ENCODE measurements around the gene MAGI1.
"Not testable (repeated sequence)": the region's sequence is repeated elsewhere in the genome, so short reads cannot be mapped to it uniquely, and the experiment has no call there.

MAGI1 gene

DNA sequence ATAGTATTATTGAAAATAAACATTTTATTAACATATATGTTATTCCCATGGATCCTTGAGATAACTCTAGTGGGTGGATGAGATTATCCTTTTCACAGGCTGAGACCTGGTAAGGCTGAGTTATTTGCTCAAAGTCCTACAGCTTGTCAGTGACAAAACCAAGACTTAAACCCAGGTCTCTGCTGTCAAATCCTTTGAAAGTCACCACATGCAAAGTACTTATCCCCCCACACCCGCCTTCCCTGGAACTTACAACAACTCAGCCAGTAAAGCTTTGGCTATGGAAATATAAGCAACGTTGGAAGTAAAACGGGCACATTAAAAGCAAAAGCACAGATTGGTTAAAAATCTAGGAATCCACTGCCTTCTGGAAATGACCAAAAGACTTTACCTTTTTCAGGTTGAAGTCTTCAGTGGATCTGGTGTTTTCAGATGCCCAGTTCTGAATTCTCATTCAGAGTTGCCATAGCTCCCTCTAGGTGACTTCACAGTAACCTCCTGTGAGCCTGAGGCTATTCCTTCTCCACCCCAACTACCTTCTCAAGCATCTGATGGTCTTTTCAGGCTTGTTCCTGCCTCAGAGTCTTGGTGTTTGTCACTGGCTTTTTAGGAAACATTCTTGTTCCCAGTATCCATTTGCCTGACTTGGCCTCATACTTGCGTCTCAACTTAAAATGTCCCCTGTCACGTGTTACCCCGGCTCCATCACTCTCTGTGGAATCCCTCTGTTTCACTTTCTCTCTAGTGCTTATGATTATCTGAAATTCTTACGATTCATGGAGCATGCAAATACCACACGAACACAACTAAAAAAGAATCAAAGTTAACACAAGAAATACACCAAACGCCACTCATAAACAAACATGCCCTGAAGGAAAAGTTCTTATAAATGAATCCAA lies 131.2 kb downstream of the MAGI1 start:
- no peaks in the 10 kb centered on the region for H3K4me1 Mint-ChIP-seq
- no peaks in the 10 kb centered on the region for H3K27me3 Mint-ChIP-seq
- H3K9me3 Mint-ChIP-seq = peaks cover 3% of the 10 kb centered on the region
- H3K36me3 Mint-ChIP-seq = no peaks in the 10 kb centered on the region
- no peak overlapping the region for H3K4me3 Mint-ChIP-seq
- ATAC-seq = no peak
- no peak overlapping the region for H3K27ac Mint-ChIP-seq

DNA sequence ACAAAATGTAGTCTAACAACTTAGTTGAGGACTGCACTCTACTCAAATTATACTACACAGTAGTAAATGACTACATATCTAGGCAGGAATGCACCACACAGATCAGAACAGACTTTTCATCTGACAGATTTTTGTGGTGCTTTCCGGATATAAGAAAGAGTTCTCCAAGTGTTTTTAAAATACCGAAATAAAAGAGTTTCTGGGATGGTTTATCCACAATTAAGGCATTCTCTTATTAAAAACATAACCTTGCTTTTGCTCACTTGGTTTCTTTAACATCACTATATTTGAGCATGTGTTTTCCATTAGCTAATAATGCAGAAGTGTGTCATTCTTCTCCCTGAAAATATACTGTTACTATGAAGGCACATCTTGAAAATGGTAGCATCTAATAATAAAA lies 132.9 kb downstream of the MAGI1 start:
- Mint-ChIP-seq H3K4me1 (no peaks in the 10 kb centered on the region), H3K9me3 (peaks cover 5% of the 10 kb centered on the region), H3K4me3 (no peak overlapping the region), H3K27ac (no peak overlapping the region), H3K27me3 (no peaks in the 10 kb centered on the region), H3K36me3 (no peaks in the 10 kb centered on the region)
- no peak for ATAC-seq

DNA sequence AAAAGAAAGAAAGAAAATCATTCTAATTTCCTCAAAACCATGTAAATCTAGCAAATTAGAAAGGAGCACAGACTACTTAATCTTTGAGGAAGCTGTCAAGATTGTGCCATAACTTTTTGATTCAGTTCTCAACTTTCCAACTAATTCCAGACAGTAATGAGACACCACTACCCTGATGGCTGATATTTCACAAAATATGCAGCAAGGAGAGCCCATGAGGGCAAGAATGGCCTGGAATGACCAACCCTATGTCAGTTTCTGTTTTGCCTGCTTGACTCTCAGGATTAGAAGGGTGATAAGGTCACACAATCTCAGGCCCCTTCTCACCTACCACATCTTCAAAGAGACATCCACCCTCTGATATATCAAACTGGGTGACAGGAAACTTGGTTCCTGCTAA lies 134.7 kb downstream of the MAGI1 start:
- ATAC-seq = no peak
- no peaks in the 10 kb centered on the region for H3K27me3 Mint-ChIP-seq
- no peak overlapping the region for H3K27ac Mint-ChIP-seq
- no peaks in the 10 kb centered on the region for H3K4me1 Mint-ChIP-seq
- H3K36me3 Mint-ChIP-seq = no peaks in the 10 kb centered on the region
- H3K9me3 Mint-ChIP-seq = peaks cover 5% of the 10 kb centered on the region
- H3K4me3 Mint-ChIP-seq = no peak overlapping the region

- H3K36me3 Mint-ChIP-seq = no peaks in the 10 kb centered on the region
- H3K4me1 Mint-ChIP-seq = no peaks in the 10 kb centered on the region
- H3K9me3 Mint-ChIP-seq = peaks cover 5% of the 10 kb centered on the region
- no peak for ATAC-seq
- H3K27ac Mint-ChIP-seq = no peak overlapping the region
- no peaks in the 10 kb centered on the region for H3K27me3 Mint-ChIP-seq
- no peak overlapping the region for H3K4me3 Mint-ChIP-seq
These were observed 136.4 kb downstream of the MAGI1 start for GRCh38 chr3:65902304-65902793.

DNA sequence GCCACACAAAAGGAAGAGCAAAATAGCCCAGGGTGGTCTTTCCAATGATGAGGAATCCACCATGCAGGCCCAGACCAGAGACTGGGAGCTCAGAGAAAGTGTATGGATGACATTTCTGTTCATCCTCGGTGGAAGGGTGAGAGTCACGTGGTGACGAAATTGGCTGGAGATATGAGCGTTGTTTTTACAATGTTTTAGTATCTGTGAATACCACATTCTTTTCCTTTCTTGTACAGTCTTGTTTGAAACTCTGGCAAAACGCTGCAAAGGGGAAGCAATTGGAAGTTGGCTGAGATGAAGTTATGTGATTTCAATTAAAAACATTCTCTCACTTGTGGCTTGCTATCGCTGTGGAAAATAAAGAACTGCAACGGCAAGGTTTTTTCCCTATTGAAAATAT lies 137.5 kb downstream of the MAGI1 start:
- H3K27ac Mint-ChIP-seq = no peak overlapping the region
- ATAC-seq = no peak
- no peak overlapping the region for H3K4me3 Mint-ChIP-seq
- H3K27me3 Mint-ChIP-seq = no peaks in the 10 kb centered on the region
- H3K4me1 Mint-ChIP-seq = no peaks in the 10 kb centered on the region
- H3K36me3 Mint-ChIP-seq = no peaks in the 10 kb centered on the region
- H3K9me3 Mint-ChIP-seq = peaks cover 5% of the 10 kb centered on the region

DNA sequence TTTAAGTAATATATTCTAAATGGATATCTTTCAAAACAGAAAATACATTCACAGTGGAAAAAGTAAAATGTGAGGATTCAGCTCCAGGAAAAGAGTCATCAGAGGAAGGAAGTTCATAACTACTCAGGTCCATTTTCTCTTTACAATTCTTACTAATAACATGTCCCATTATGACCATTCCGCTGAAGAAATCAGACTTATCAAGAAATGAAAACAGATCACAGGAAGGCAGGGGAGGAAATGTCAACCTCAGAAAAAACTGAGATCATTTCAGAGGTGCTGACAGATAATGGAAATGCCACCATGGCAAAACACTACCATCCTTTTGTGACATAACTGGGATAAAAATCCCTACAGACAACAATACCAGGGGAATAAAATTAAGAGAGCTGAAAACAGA lies 139.5 kb downstream of the MAGI1 start:
- Mint-ChIP-seq H3K4me1 (no peaks in the 10 kb centered on the region), H3K9me3 (peaks cover 2% of the 10 kb centered on the region), H3K27me3 (no peaks in the 10 kb centered on the region), H3K27ac (no peak overlapping the region), H3K36me3 (no peaks in the 10 kb centered on the region), H3K4me3 (no peak overlapping the region)
- no peak for ATAC-seq

DNA sequence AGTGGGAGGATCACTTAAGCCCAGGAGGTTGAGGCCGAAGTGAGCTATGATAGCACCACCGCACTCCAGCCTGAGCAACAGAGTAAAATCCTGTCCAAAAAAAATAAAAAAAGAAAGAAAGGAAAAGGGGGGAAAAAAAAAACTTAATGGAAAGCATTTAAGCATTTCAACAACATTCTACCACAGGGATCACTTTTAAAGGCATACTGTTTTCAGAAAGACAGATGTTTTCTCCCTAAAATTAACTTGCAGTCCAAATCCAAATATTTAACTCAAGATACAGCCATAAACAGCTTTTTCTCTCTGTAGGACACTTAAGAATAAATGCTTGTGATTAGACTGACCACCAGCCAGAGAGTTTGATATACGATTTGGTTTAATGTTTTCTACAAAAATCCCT lies 141.0 kb downstream of the MAGI1 start:
- H3K27me3 Mint-ChIP-seq = no peaks in the 10 kb centered on the region
- H3K4me3 Mint-ChIP-seq = no peak overlapping the region
- ATAC-seq = no peak
- no peaks in the 10 kb centered on the region for H3K36me3 Mint-ChIP-seq
- H3K4me1 Mint-ChIP-seq = no peaks in the 10 kb centered on the region
- H3K27ac Mint-ChIP-seq = no peak overlapping the region
- peaks cover 2% of the 10 kb centered on the region for H3K9me3 Mint-ChIP-seq

DNA sequence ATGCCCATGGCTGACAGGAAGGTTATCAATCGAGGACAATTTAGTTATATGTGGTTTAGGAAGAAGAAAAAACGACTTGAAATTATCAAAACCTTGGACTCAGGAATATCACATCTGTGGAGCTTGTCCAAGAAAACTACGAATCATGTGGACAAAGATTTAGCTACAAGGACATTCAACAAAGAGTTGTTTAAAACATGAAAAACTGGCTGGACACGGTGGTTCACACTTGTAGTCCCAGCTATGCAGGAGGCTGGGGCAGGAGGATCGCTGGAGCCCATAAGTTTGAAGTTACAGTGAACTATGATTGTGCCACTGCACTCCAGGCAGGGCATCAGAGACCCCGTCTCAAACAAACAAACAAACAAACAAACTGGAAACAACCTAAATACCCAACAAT lies 142.4 kb downstream of the MAGI1 start:
- Mint-ChIP-seq H3K9me3 (peaks cover 2% of the 10 kb centered on the region), H3K36me3 (no peaks in the 10 kb centered on the region), H3K4me3 (no peak overlapping the region), H3K27ac (no peak overlapping the region), H3K27me3 (no peaks in the 10 kb centered on the region), H3K4me1 (no peaks in the 10 kb centered on the region)
- no peak for ATAC-seq

- Mint-ChIP-seq H3K4me1 (no peaks in the 10 kb centered on the region), H3K27ac (no peak overlapping the region), H3K36me3 (no peaks in the 10 kb centered on the region), H3K27me3 (no peaks in the 10 kb centered on the region), H3K4me3 (no peak overlapping the region), H3K9me3 (no peaks in the 10 kb centered on the region)
- ATAC-seq = no peak
These were observed 143.9 kb downstream of the MAGI1 start for GRCh38 chr3:65894679-65895453.

- H3K4me1 Mint-ChIP-seq = no peaks in the 10 kb centered on the region
- ATAC-seq = no peak
- H3K4me3 Mint-ChIP-seq = no peak overlapping the region
- H3K27ac Mint-ChIP-seq = no peak overlapping the region
- no peaks in the 10 kb centered on the region for H3K27me3 Mint-ChIP-seq
- no peaks in the 10 kb centered on the region for H3K9me3 Mint-ChIP-seq
- no peaks in the 10 kb centered on the region for H3K36me3 Mint-ChIP-seq
These were observed 144.6 kb downstream of the MAGI1 start for GRCh38 chr3:65894126-65894525.

- Mint-ChIP-seq H3K4me1 (no peaks in the 10 kb centered on the region), H3K27ac (no peak overlapping the region), H3K9me3 (no peaks in the 10 kb centered on the region), H3K36me3 (no peaks in the 10 kb centered on the region), H3K4me3 (no peak overlapping the region), H3K27me3 (no peaks in the 10 kb centered on the region)
- ATAC-seq = no peak
These were observed 145.1 kb downstream of the MAGI1 start for GRCh38 chr3:65893631-65894030.

- not testable (repeated sequence) for H3K4me1 Mint-ChIP-seq, ATAC-seq, H3K9me3 Mint-ChIP-seq, H3K36me3 Mint-ChIP-seq, H3K27me3 Mint-ChIP-seq, H3K27ac Mint-ChIP-seq, H3K4me3 Mint-ChIP-seq
These were observed 147.2 kb downstream of the MAGI1 start for GRCh38 chr3:65891477-65891876.

DNA sequence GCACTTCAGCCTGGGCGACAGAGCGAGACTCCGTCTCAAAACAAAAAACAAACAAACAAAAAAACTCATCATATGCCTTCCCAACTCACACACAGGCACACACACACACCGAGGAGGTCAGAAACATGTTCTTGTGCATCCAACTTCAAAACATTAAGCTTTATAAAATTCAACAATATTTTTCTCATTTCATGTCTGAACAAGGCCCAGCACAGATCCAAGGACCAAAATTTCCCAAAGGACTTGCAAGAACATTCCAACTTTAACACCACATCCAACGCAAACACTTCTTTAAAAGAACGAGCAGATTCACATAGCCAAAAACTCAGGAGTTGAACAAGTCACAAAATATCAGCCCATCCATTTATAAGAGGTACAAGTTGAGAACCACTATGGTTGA lies 148.4 kb downstream of the MAGI1 start:
- Mint-ChIP-seq H3K27me3 (no peaks in the 10 kb centered on the region), H3K36me3 (no peaks in the 10 kb centered on the region), H3K9me3 (peaks cover 3% of the 10 kb centered on the region), H3K27ac (no peak overlapping the region), H3K4me3 (no peak overlapping the region), H3K4me1 (no peaks in the 10 kb centered on the region)
- ATAC-seq = no peak

DNA sequence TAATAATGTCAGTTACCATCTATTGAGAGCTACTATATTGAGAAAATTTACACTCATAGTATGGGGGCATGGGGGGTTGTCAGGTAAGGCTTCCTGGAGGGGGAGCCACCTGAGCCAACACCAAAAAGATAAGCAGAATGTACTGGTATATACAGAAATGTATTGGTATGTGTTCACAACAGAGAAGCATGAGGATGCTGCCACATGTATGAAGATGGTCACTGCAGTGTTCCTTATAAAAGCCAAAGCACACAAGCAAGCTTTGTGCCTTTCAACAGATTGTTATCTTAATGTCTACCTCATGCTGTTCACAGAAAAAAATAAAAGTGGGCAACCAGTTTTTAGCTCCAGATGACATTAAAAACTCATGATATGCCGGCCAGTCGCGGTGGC lies 149.0 kb downstream of the MAGI1 start:
- Mint-ChIP-seq H3K4me3 (no peak overlapping the region), H3K36me3 (no peaks in the 10 kb centered on the region), H3K27ac (no peak overlapping the region), H3K4me1 (no peaks in the 10 kb centered on the region), H3K9me3 (peaks cover 3% of the 10 kb centered on the region), H3K27me3 (no peaks in the 10 kb centered on the region)
- no peak for ATAC-seq

GRCh38 chr3:65888980-65889706 lies 149.6 kb downstream of the MAGI1 start:
- ATAC-seq = no peak
- no peaks in the 10 kb centered on the region for H3K36me3 Mint-ChIP-seq
- H3K27me3 Mint-ChIP-seq = no peaks in the 10 kb centered on the region
- no peak overlapping the region for H3K4me3 Mint-ChIP-seq
- no peak overlapping the region for H3K27ac Mint-ChIP-seq
- no peaks in the 10 kb centered on the region for H3K4me1 Mint-ChIP-seq
- peaks cover 3% of the 10 kb centered on the region for H3K9me3 Mint-ChIP-seq
